HEK293 (cell line): ENCODE data around the gene TANGO2.

Source experiments
- GLIS1 ChIP-seq: fragments of 450-650 bp; formaldehyde crosslinking; IDR thresholded peaks from 2 replicates; pipeline ENCODE4 v1.5.1; 2016; ENCODE audit warnings: missing biosample characterization, missing genetic modification characterization
- HOXD13 ChIP-seq: sonication (generic); formaldehyde crosslinking; IDR thresholded peaks from 2 replicates; pipeline ENCODE4 v1.8.0; 2022; ENCODE audit warnings: missing genetic modification reagents, borderline replicate concordance
- KLF1 ChIP-seq: fragments of 450-650 bp; formaldehyde crosslinking; IDR thresholded peaks from 2 replicates; pipeline ENCODE4 v1.5.1; 2016; ENCODE audit warnings: missing biosample characterization, missing genetic modification characterization
- MEIS1 ChIP-seq: sonication (generic); formaldehyde crosslinking; IDR thresholded peaks from 2 replicates; pipeline ENCODE4 v1.8.1; 2022; ENCODE audit warnings: missing genetic modification reagents, mild to moderate bottlenecking, borderline replicate concordance
- MYNN ChIP-seq: fragments of 450-650 bp; formaldehyde crosslinking; IDR thresholded peaks from 2 replicates; pipeline ENCODE4 v1.5.1; 2016; ENCODE audit warnings: missing biosample characterization, missing genetic modification characterization, borderline replicate concordance
- SCRT1 ChIP-seq: fragments of 450-650 bp; formaldehyde crosslinking; IDR thresholded peaks from 2 replicates; pipeline ENCODE4 v1.5.1; 2016; ENCODE audit warnings: missing biosample characterization, missing genetic modification characterization, borderline replicate concordance
- YY2 ChIP-seq: fragments of 450-650 bp; formaldehyde crosslinking; IDR thresholded peaks from 2 replicates; pipeline ENCODE4 v1.5.1; 2016; ENCODE audit warnings: missing biosample characterization, missing genetic modification characterization
- ZBTB1 ChIP-seq: fragments of 450-650 bp; formaldehyde crosslinking; IDR thresholded peaks from 2 replicates; pipeline ENCODE4 v1.5.1; 2016; ENCODE audit warnings: missing biosample characterization, missing genetic modification characterization
- ZBTB10 ChIP-seq: fragments of 450-650 bp; formaldehyde crosslinking; IDR thresholded peaks from 2 replicates; pipeline ENCODE4 v1.5.1; 2016; ENCODE audit warnings: missing biosample characterization, missing genetic modification characterization
- ZEB2 ChIP-seq: fragments of 450-650 bp; formaldehyde crosslinking; IDR thresholded peaks from 2 replicates; pipeline ENCODE4 v1.5.1; 2016; ENCODE audit warnings: missing biosample characterization, missing genetic modification characterization
- ZNF133 ChIP-seq: fragments of 450-650 bp; formaldehyde crosslinking; IDR thresholded peaks from 2 replicates; pipeline ENCODE4 v1.5.1; 2016; ENCODE audit warnings: missing biosample characterization, missing genetic modification characterization
- ZNF148 ChIP-seq: fragments of 450-650 bp; formaldehyde crosslinking; IDR thresholded peaks from 2 replicates; pipeline ENCODE4 v1.5.0; 2017; ENCODE audit warnings: missing biosample characterization, missing genetic modification characterization, borderline replicate concordance
- ZNF155 ChIP-seq: fragments of 450-650 bp; formaldehyde crosslinking; IDR thresholded peaks from 2 replicates; pipeline ENCODE4 v1.5.1; 2016; ENCODE audit warnings: missing biosample characterization, missing genetic modification characterization
- ZNF175 ChIP-seq: fragments of 450-650 bp; formaldehyde crosslinking; IDR thresholded peaks from 2 replicates; pipeline ENCODE4 v1.5.1; 2016; ENCODE audit warnings: missing biosample characterization, missing genetic modification characterization
- ZNF214 ChIP-seq: fragments of 450-650 bp; formaldehyde crosslinking; IDR thresholded peaks from 2 replicates; pipeline ENCODE4 v1.5.1; 2017; ENCODE audit warnings: missing biosample characterization, mild to moderate bottlenecking, missing genetic modification characterization, borderline replicate concordance
- ZNF223 ChIP-seq: fragments of 450-650 bp; formaldehyde crosslinking; IDR thresholded peaks from 2 replicates; pipeline ENCODE4 v1.5.1; 2016; ENCODE audit warnings: missing biosample characterization, missing genetic modification characterization
- ZNF23 ChIP-seq: fragments of 450-650 bp; formaldehyde crosslinking; IDR thresholded peaks from 2 replicates; pipeline ENCODE4 v1.5.1; 2016; ENCODE audit warnings: missing biosample characterization, missing genetic modification characterization, borderline replicate concordance
- ZNF280D ChIP-seq: fragments of 450-650 bp; formaldehyde crosslinking; IDR thresholded peaks from 2 replicates; pipeline ENCODE4 v1.5.1; 2016; ENCODE audit warnings: missing biosample characterization, missing genetic modification characterization
- ZNF510 ChIP-seq: fragments of 450-650 bp; formaldehyde crosslinking; IDR thresholded peaks from 2 replicates; pipeline ENCODE4 v1.5.1; 2018; ENCODE audit warnings: mild to moderate bottlenecking, missing genetic modification characterization, missing biosample characterization; ENCODE audit not compliant: insufficient replicate concordance
- ZNF544 ChIP-seq: fragments of 450-650 bp; formaldehyde crosslinking; IDR thresholded peaks from 2 replicates; pipeline ENCODE4 v1.5.0; 2017; ENCODE audit warnings: missing biosample characterization, missing genetic modification characterization
- ZNF670 ChIP-seq: fragments of 450-650 bp; formaldehyde crosslinking; IDR thresholded peaks from 2 replicates; pipeline ENCODE4 v1.5.1; 2016; ENCODE audit warnings: missing biosample characterization, missing genetic modification characterization, low read depth
- ZNF837 ChIP-seq: fragments of 450-650 bp; formaldehyde crosslinking; IDR thresholded peaks from 2 replicates; pipeline ENCODE4 v1.5.1; 2016; ENCODE audit warnings: missing biosample characterization, missing genetic modification characterization
- ZSCAN23 ChIP-seq: fragments of 450-650 bp; formaldehyde crosslinking; IDR thresholded peaks from 2 replicates; pipeline ENCODE4 v1.5.1; 2016; ENCODE audit warnings: missing biosample characterization, missing genetic modification characterization
- ZSCAN4 ChIP-seq: fragments of 450-650 bp; formaldehyde crosslinking; IDR thresholded peaks from 2 replicates; pipeline ENCODE4 v1.5.1; 2017; ENCODE audit warnings: missing biosample characterization, missing genetic modification characterization
- TF ChIP-seq, protein P1 (sequence below): fragments of 450-650 bp; formaldehyde crosslinking; IDR thresholded peaks from 2 replicates; pipeline ENCODE4 v1.5.1; 2016; ENCODE audit warnings: missing biosample characterization, missing genetic modification characterization

The TANGO2 gene

GRCh38 chr22:20020533-20021195 is at the start of gene TANGO2 (continued):
- TF ChIP-seq ZNF280D (tag by site-specific recombination) (no peak), KLF1 (tag by site-specific recombination) (no peak), ZNF155 (no peak), ZEB2 (tag by site-specific recombination) (no peak), ZSCAN23 (tag by site-specific recombination) (no peak), ZNF23 (tag by site-specific recombination) (no peak), HOXD13 (no peak), ZNF133 (tag by site-specific recombination) (no peak), GLIS1 (tag by site-specific recombination) (peak; percentile 87), ZNF837 (tag by site-specific recombination) (no peak), MYNN (tag by site-specific recombination) (no peak), ZNF510 (tag by site-specific recombination) (no peak), ZNF148 (tag by site-specific recombination) (no peak), ZNF214 (tag by site-specific recombination) (no peak), ZBTB1 (tag by site-specific recombination) (no peak), YY2 (tag by site-specific recombination) (peak; percentile 40; the same call in 1 of the 2 replicates), ZSCAN4 (tag by site-specific recombination) (no peak), MEIS1 (CRISPR knock-in tag) (no peak), ZNF223 (tag by site-specific recombination) (no peak), ZBTB10 (tag by site-specific recombination) (no peak), ZNF544 (tag by site-specific recombination) (no peak), ZNF670 (tag by site-specific recombination) (no peak), ZNF175 (tag by site-specific recombination) (no peak), SCRT1 (tag by site-specific recombination) (no peak)
- TF ChIP-seq, protein P1, sequence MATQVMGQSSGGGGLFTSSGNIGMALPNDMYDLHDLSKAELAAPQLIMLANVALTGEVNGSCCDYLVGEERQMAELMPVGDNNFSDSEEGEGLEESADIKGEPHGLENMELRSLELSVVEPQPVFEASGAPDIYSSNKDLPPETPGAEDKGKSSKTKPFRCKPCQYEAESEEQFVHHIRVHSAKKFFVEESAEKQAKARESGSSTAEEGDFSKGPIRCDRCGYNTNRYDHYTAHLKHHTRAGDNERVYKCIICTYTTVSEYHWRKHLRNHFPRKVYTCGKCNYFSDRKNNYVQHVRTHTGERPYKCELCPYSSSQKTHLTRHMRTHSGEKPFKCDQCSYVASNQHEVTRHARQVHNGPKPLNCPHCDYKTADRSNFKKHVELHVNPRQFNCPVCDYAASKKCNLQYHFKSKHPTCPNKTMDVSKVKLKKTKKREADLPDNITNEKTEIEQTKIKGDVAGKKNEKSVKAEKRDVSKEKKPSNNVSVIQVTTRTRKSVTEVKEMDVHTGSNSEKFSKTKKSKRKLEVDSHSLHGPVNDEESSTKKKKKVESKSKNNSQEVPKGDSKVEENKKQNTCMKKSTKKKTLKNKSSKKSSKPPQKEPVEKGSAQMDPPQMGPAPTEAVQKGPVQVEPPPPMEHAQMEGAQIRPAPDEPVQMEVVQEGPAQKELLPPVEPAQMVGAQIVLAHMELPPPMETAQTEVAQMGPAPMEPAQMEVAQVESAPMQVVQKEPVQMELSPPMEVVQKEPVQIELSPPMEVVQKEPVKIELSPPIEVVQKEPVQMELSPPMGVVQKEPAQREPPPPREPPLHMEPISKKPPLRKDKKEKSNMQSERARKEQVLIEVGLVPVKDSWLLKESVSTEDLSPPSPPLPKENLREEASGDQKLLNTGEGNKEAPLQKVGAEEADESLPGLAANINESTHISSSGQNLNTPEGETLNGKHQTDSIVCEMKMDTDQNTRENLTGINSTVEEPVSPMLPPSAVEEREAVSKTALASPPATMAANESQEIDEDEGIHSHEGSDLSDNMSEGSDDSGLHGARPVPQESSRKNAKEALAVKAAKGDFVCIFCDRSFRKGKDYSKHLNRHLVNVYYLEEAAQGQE (tag by site-specific recombination), result no peak
